ENCODE results near the gene JAK2. TPM values are rescaled to one million over a fixed set of nuclear protein-coding genes. Genes with fewer than 3 reads are reported as not detected.

Gene JAK2
- total and polyA plus RNA-seq, 4 donors = 17.7 to 144 (median 48.4) TPM

- H3K36me3 ChIP-seq (ENCODE audit: control insufficient read depth in 1 of 2, insufficient read depth in 2 of 2, low read length in 1 of 2) = no peaks in the 10 kb centered on the region
- intact Hi-C loops (cut with DNase I) = no loop called here
- no peak for DNase-seq
- H3K9me3 ChIP-seq (ENCODE audit: control insufficient read depth, low read length) = no peaks in the 10 kb centered on the region
- ATAC-seq (ENCODE audit: low FRiP score) = no peak
- WGBS, 2 donors = 86 to 89% methylated on average over 8 of the region's 8 CpGs
- H3K27ac ChIP-seq (ENCODE audit: low read depth in 1 of 2, low read length in 2 of 2) = no peak overlapping the region
- H3K4me1 ChIP-seq (ENCODE audit: control insufficient read depth in 1 of 2, insufficient read depth in 2 of 2, low read length in 2 of 2) = peaks cover 0 to 8% of the 10 kb centered on the region in 2 donors
- no peaks in the 10 kb centered on the region for H3K27me3 ChIP-seq (ENCODE audit: control insufficient read depth in 1 of 2, insufficient read depth in 2 of 2, low read length in 1 of 2)
- H3K4me3 ChIP-seq (ENCODE audit: low read length in 2 of 2) = no peak overlapping the region
These were observed 14.0 kb upstream of the JAK2 start for GRCh38 chr9:4970970-4971641.

- Histone ChIP-seq H3K36me3 (ENCODE audit: control insufficient read depth in 1 of 2, insufficient read depth in 2 of 2, low read length in 1 of 2) (no peaks in the 10 kb centered on the region), H3K9me3 (ENCODE audit: control insufficient read depth, low read length) (no peaks in the 10 kb centered on the region), H3K4me3 (ENCODE audit: low read length in 2 of 2) (no peak overlapping the region), H3K27ac (ENCODE audit: low read depth in 1 of 2, low read length in 2 of 2) (no peak overlapping the region), H3K4me1 (ENCODE audit: control insufficient read depth in 1 of 2, insufficient read depth in 2 of 2, low read length in 2 of 2) (peaks cover 0 to under 1% of the 10 kb centered on the region in 2 donors), H3K27me3 (ENCODE audit: control insufficient read depth in 1 of 2, insufficient read depth in 2 of 2, low read length in 1 of 2) (no peaks in the 10 kb centered on the region)
- DNase-seq (no peak), ATAC-seq (ENCODE audit: low FRiP score) (no peak)
- intact Hi-C loops (cut with DNase I) = no loop called here
- 58 to 74% methylated on average over 1 of the region's 1 CpG for WGBS, 2 donors
These were observed 11.8 kb upstream of the JAK2 start for GRCh38 chr9:4973246-4973645.

GRCh38 chr9:4973902-4974301, 11.2 kb upstream of the JAK2 start:
- H3K36me3 ChIP-seq (ENCODE audit: control insufficient read depth in 1 of 2, insufficient read depth in 2 of 2, low read length in 1 of 2) = no peaks in the 10 kb centered on the region
- intact Hi-C loops (cut with DNase I) = no loop called here
- no peak overlapping the region for H3K4me3 ChIP-seq (ENCODE audit: low read length in 2 of 2)
- ATAC-seq (ENCODE audit: low FRiP score) (no peak), DNase-seq (no peak)
- WGBS, 2 donors = 73% methylated on average over 1 of the region's 1 CpG
- no peaks in the 10 kb centered on the region for H3K27me3 ChIP-seq (ENCODE audit: control insufficient read depth in 1 of 2, insufficient read depth in 2 of 2, low read length in 1 of 2)
- H3K27ac ChIP-seq (ENCODE audit: low read depth in 1 of 2, low read length in 2 of 2) = no peak overlapping the region
- H3K4me1 ChIP-seq (ENCODE audit: control insufficient read depth in 1 of 2, insufficient read depth in 2 of 2, low read length in 2 of 2) = no peaks in the 10 kb centered on the region
- no peaks in the 10 kb centered on the region for H3K9me3 ChIP-seq (ENCODE audit: control insufficient read depth, low read length)

GRCh38 chr9:4979239-4979638, 5.8 kb upstream of the JAK2 start:
- intact Hi-C loops (cut with DNase I) = no loop called here
- H3K27me3 ChIP-seq (ENCODE audit: control insufficient read depth in 1 of 2, insufficient read depth in 2 of 2, low read length in 1 of 2) = no peaks in the 10 kb centered on the region
- no peak overlapping the region for H3K4me3 ChIP-seq (ENCODE audit: low read length in 2 of 2)
- H3K36me3 ChIP-seq (ENCODE audit: control insufficient read depth in 1 of 2, insufficient read depth in 2 of 2, low read length in 1 of 2) = no peaks in the 10 kb centered on the region
- H3K9me3 ChIP-seq (ENCODE audit: control insufficient read depth, low read length) = no peaks in the 10 kb centered on the region
- 92 to 94% methylated on average over 2 of the region's 2 CpGs for WGBS, 2 donors
- DNase-seq = no peak
- ATAC-seq (ENCODE audit: low FRiP score) = no peak
- peaks cover 0 to 2% of the 10 kb centered on the region in 2 donors for H3K4me1 ChIP-seq (ENCODE audit: control insufficient read depth in 1 of 2, insufficient read depth in 2 of 2, low read length in 2 of 2)
- no peak overlapping the region for H3K27ac ChIP-seq (ENCODE audit: low read depth in 1 of 2, low read length in 2 of 2)

GRCh38 chr9:4980086-4980727, 4.9 kb upstream of the JAK2 start:
- ATAC-seq (ENCODE audit: low FRiP score) (no peak), DNase-seq (no peak)
- H3K4me3 ChIP-seq (ENCODE audit: low read length in 2 of 2) = no peak overlapping the region
- no peaks in the 10 kb centered on the region for H3K9me3 ChIP-seq (ENCODE audit: control insufficient read depth, low read length)
- peaks cover 0 to 2% of the 10 kb centered on the region in 2 donors for H3K4me1 ChIP-seq (ENCODE audit: control insufficient read depth in 1 of 2, insufficient read depth in 2 of 2, low read length in 2 of 2)
- no peaks in the 10 kb centered on the region for H3K27me3 ChIP-seq (ENCODE audit: control insufficient read depth in 1 of 2, insufficient read depth in 2 of 2, low read length in 1 of 2)
- intact Hi-C loops (cut with DNase I) = no loop called here
- no peak overlapping the region for H3K27ac ChIP-seq (ENCODE audit: low read depth in 1 of 2, low read length in 2 of 2)
- no peaks in the 10 kb centered on the region for H3K36me3 ChIP-seq (ENCODE audit: control insufficient read depth in 1 of 2, insufficient read depth in 2 of 2, low read length in 1 of 2)
- 88% methylated on average over 4 of the region's 4 CpGs for WGBS, 2 donors

- WGBS, 2 donors = 93 to 95% methylated on average over 2 of the region's 2 CpGs
- H3K36me3 ChIP-seq (ENCODE audit: control insufficient read depth in 1 of 2, insufficient read depth in 2 of 2, low read length in 1 of 2) = no peaks in the 10 kb centered on the region
- no peak for ATAC-seq (ENCODE audit: low FRiP score)
- intact Hi-C loops (cut with DNase I) = no loop called here
- DNase-seq = no peak
- no peaks in the 10 kb centered on the region for H3K9me3 ChIP-seq (ENCODE audit: control insufficient read depth, low read length)
- peak overlapping the region in 1 of 2 donors; percentile 58 for H3K27ac ChIP-seq (ENCODE audit: low read depth in 1 of 2, low read length in 2 of 2)
- H3K4me1 ChIP-seq (ENCODE audit: control insufficient read depth in 1 of 2, insufficient read depth in 2 of 2, low read length in 2 of 2) = peaks cover 0 to 2% of the 10 kb centered on the region in 2 donors
- no peak overlapping the region for H3K4me3 ChIP-seq (ENCODE audit: low read length in 2 of 2)
- no peaks in the 10 kb centered on the region for H3K27me3 ChIP-seq (ENCODE audit: control insufficient read depth in 1 of 2, insufficient read depth in 2 of 2, low read length in 1 of 2)
These were observed 2.2 kb upstream of the JAK2 start for GRCh38 chr9:4982721-4983482.

- intact Hi-C loops (cut with DNase I) = no loop called here
- ATAC-seq (ENCODE audit: low FRiP score) (no peak), DNase-seq (no peak)
These were observed 1.4 kb upstream of the JAK2 start for GRCh38 chr9:4983601-4984165.

GRCh38 chr9:4984171-4984620, 876 bp upstream of the JAK2 start:
- H3K4me3 ChIP-seq (ENCODE audit: low read length in 2 of 2) = peak overlapping the region; percentile 0 to 17
- intact Hi-C loops (cut with DNase I) = no loop called here
- H3K9me3 ChIP-seq (ENCODE audit: control insufficient read depth, low read length) = no peaks in the 10 kb centered on the region
- ATAC-seq (ENCODE audit: low FRiP score) (peak; percentile 63), DNase-seq (no peak)
- peaks cover 0 to 2% of the 10 kb centered on the region in 2 donors for H3K4me1 ChIP-seq (ENCODE audit: control insufficient read depth in 1 of 2, insufficient read depth in 2 of 2, low read length in 2 of 2)
- H3K27ac ChIP-seq (ENCODE audit: low read depth in 1 of 2, low read length in 2 of 2) = peak overlapping the region; percentile 45 to 58
- 9% methylated on average over 25 of the region's 25 CpGs for WGBS, 2 donors
- no peaks in the 10 kb centered on the region for H3K36me3 ChIP-seq (ENCODE audit: control insufficient read depth in 1 of 2, insufficient read depth in 2 of 2, low read length in 1 of 2)
- no peaks in the 10 kb centered on the region for H3K27me3 ChIP-seq (ENCODE audit: control insufficient read depth in 1 of 2, insufficient read depth in 2 of 2, low read length in 1 of 2)

More at GRCh38 chr9:4983601-4984165, 1.4 kb upstream of the JAK2 start:
- H3K27ac ChIP-seq (ENCODE audit: low read depth in 1 of 2, low read length in 2 of 2) = peak overlapping the region; percentile 45 to 58
- H3K27me3 ChIP-seq (ENCODE audit: control insufficient read depth in 1 of 2, insufficient read depth in 2 of 2, low read length in 1 of 2) = no peaks in the 10 kb centered on the region
- H3K4me3 ChIP-seq (ENCODE audit: low read length in 2 of 2) = peak overlapping the region; percentile 0 to 17
- peaks cover 0 to 2% of the 10 kb centered on the region in 2 donors for H3K4me1 ChIP-seq (ENCODE audit: control insufficient read depth in 1 of 2, insufficient read depth in 2 of 2, low read length in 2 of 2)
- no peaks in the 10 kb centered on the region for H3K36me3 ChIP-seq (ENCODE audit: control insufficient read depth in 1 of 2, insufficient read depth in 2 of 2, low read length in 1 of 2)
- WGBS, 2 donors = 42 to 47% methylated on average over 5 of the region's 5 CpGs
- H3K9me3 ChIP-seq (ENCODE audit: control insufficient read depth, low read length) = no peaks in the 10 kb centered on the region

All from aorta (tissue), 5 donors.